Stomach (tissue), 4 donors: ENCODE results near the gene ANKMY2.

Source experiments
- EP300 ChIP-seq: sonication (generic); formaldehyde crosslinking; IDR thresholded peaks from one replicate; pipeline ENCODE4 v1.6.1; 2017; ENCODE audit warnings: antibody characterized with exemption
- POLR2A ChIP-seq, 4 donors: fragments of 450-650 bp; IDR thresholded peaks; one replicate each; pipeline ENCODE4 v1.6.1; 2016; ENCODE audit warnings: antibody characterized with exemption in 4 of 4, control low read depth in 2 of 4, mild to moderate bottlenecking in 1 of 4, moderate library complexity in 1 of 4
- POLR2AphosphoS5 ChIP-seq, 3 donors: sonication (generic); formaldehyde crosslinking; IDR thresholded peaks; one replicate each; pipeline ENCODE4 v1.6.1; 2016; ENCODE audit warnings: antibody characterized with exemption in 3 of 3
- TF ChIP-seq, protein P1 (sequence below), 7 experiments: fragments of 450-650 bp in 4 of 7; fragments of 200-600 bp in 3 of 7; sonication (generic) in 3 of 7; IDR thresholded peaks; one replicate each; pipeline ENCODE4 v1.5.1; 2016 to 2019; ENCODE audit warnings: antibody characterized with exemption in 7 of 7, control low read depth in 2 of 7, mild to moderate bottlenecking in 1 of 7

DNA sequence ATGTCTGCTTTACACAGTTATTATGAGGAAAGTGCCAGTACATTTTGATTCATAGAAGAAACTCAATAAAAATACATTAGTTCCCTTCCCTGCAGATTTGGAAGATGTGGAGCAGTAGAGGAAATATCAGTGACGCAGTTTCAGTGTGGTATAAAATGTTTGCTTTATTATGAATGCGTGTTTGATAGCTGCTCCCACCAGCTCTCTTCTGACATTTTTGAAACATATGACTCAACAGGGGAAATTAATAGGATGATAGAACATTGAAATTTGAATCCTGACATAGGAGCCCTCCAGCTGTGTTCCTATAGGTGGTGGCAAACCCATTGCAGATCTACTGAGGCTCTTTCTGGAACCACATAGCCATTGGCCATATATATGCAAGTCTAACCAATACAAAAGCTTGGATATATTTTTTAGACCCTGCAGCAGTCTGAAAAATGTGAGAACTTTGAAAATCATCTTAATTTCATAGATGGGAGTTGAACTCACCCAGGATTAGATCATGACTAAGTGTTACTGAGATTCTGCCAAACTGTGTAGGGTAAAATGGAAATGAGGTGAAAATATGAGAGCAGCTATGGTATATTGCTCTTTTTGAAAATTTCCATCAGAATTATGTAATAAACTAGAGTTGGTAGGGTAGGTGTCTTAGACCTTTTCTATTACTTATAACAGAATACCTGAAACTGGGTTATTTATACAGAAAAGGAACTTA lies 48.2 kb upstream of the ANKMY2 start:
- TF ChIP-seq, protein P1, sequence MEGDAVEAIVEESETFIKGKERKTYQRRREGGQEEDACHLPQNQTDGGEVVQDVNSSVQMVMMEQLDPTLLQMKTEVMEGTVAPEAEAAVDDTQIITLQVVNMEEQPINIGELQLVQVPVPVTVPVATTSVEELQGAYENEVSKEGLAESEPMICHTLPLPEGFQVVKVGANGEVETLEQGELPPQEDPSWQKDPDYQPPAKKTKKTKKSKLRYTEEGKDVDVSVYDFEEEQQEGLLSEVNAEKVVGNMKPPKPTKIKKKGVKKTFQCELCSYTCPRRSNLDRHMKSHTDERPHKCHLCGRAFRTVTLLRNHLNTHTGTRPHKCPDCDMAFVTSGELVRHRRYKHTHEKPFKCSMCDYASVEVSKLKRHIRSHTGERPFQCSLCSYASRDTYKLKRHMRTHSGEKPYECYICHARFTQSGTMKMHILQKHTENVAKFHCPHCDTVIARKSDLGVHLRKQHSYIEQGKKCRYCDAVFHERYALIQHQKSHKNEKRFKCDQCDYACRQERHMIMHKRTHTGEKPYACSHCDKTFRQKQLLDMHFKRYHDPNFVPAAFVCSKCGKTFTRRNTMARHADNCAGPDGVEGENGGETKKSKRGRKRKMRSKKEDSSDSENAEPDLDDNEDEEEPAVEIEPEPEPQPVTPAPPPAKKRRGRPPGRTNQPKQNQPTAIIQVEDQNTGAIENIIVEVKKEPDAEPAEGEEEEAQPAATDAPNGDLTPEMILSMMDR (IDR thresholded peaks at IDR 0.05) = no peak
- TF ChIP-seq POLR2AphosphoS5 (IDR thresholded peaks at IDR 0.05) (no peak), EP300 (no peak), POLR2A (IDR thresholded peaks at IDR 0.05) (no peak)
